ENCODE measurements around the gene TRMO.

Gene TRMO

DNA sequence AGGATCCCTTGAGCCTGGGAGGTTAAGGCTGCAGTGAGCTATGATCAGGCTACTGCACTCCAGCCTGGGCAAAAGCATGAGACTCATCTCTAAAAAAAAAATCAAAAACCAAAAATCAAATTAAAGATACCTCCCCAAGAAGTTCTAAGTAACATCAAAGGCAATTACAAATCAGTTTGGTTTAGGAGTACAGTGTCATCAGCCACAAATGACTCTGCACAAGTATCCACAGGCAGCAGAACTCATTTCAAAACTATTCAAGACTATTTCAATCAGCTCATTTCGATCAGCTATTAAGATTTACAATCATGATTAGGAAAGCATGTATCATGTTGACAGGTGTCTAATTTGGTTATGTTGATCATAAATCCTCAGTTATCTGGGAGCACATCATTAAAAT is 19.1 kb downstream of the TRMO start:
- DNase-seq = no peak

DNA sequence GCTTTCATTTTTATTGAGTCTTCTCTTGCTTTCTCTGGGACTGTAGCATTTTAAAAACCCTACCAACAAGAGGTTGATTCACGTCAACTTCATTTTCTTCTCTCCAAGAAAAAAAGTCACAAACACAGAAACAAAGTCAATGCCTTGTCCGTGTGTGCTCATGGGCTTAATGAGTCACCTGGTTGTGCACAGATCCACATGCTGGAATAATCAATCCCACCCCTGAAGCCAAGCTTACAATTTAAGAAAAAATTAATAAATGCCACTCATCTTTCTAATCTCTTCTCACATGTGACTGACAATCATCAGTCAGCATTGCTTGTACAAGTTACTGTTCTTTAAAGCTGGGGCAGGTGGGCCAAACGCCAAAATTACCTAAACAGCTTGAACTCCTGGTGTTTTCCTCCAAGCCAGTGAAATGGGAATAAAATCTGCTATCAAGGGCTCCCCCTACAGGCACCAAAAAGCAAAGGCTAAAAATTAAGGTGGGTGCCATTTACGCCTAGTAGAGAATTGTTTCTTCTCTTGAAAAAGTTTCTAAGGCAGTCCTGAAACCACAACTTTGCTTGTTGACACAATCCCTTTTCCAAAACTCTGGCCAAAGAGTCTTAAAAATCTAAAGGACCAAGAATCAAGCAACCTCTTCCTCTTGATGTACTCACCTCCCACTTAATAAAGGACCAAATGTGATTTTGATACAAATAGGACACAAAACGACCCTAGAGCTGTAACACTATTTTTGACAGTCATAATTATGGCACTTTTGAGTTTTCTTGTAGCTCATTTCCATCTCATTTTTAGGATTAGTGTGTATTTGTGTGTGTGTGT is 21.3 kb downstream of the TRMO start:
- peak in 1 of 2 donors; percentile 67 for DNase-seq

DNA sequence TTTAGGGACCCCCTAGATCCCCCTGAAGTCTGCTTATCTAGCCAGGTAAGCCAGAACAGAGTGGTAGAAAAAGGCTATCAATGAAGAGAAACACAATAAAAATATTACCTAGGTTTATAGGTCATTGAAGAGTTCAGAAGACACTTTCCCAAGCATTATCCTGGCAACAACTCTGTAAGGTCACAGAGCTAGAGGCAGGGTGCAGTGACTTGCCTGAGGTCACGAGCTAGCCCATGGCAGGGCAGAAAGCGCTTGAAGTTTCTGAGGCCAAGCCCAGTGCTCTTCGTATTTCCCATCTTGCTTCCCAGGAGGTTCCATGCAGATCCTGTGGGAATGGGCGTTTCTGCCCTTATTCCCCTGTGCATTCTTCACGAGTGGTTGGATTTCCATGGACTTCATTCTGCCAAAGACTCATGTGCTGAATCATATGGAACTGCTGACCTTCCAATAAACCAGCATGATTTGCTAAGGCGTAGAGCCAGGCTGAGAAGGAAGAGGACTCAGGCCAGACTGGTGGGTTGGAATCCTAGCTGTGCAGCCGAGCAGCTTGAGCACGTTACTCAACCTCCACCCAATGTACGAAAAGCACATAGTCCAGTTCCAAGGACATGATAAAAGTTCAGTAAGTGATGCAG is 22.1 kb downstream of the TRMO start:
- no peak for DNase-seq

DNA sequence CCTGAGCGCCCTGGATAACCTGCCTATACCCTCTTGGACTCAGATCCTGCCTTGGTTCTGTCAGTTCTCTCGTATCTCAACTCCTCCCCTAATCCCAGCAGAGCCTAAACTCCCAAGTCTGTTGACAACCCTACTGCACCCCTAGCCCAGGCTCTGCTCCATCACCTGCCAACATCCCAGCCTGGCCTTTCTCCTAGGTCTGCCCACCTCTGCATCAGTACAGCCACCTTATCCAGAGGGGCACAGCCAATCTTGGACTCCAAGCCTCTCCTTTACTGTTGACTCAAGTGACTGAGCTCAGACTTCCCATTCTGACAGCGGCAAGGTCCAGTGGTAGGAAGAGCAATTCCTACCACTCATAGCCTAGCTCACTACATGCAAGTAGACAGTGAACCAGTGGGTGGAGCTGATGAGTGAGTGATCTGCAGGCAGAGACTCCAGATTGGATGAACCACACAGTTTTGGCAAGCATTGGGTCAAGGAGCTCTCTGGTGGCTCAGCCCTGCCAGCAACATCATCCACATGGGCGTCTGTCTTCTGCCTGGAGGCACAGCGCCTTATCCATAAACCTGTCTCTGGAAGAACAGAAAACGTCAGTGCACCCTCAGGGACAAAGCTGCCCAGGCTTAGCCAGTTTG is 26.5 kb downstream of the TRMO start:
- peak in 1 of 2 donors; percentile 31 for DNase-seq

DNA sequence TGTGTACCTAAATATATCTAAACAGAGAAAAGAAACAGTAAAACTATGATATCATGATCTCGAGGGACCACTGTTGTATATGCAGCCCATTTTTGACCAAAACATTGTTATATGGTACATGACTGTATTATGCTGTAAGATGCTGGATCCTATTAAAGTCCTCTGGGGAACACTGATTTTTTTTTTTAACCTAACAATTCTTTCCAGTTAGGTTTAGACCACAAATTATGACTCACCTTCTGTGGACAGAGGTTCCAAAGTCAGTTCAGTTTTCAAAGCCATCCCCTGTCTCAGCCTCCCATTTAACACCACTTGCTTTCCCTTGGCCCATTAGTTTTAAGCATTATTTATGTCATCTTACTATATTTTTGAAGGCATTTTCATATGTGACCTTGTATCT is 27.1 kb downstream of the TRMO start:
- no peak for DNase-seq

DNA sequence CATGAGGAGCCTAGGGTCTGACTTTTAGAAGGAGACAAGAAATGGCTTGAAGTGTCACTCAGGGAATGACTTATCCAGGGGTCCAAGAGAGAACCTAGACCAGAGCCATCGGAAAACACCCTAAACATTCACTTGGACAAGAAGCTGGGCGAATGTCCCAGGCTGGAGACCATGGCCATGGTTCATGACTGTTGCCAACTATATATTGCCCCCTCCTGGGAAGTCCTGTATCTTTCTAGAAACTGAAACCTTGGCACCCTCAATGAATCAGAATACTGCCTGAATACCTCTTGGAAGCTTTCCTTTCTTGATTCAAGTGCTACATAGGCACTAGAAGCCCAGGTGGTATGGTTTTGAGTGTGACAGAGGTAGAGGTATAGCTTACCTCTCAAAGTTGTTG is 29.9 kb downstream of the TRMO start:
- no peak for DNase-seq

DNA sequence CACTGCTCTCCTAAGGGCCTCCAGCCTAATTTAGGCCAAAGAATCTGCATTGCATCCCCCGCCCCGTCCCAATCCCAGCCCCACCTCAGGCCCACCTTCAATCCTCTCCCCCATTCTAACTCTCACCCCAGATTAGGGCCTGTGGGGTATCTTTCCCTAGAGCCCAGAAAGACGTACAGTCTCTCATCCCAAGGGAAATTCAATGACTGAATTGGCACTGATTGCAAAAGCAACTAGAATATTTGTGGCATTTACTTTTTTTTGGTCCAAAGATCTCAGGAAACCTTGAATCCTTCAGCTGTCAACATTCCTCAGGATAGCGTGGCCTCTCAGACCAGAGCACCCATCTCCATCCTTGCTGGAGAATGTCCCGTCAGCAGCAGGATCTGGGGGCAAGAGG is 30.6 kb downstream of the TRMO start:
- DNase-seq = no peak

DNA sequence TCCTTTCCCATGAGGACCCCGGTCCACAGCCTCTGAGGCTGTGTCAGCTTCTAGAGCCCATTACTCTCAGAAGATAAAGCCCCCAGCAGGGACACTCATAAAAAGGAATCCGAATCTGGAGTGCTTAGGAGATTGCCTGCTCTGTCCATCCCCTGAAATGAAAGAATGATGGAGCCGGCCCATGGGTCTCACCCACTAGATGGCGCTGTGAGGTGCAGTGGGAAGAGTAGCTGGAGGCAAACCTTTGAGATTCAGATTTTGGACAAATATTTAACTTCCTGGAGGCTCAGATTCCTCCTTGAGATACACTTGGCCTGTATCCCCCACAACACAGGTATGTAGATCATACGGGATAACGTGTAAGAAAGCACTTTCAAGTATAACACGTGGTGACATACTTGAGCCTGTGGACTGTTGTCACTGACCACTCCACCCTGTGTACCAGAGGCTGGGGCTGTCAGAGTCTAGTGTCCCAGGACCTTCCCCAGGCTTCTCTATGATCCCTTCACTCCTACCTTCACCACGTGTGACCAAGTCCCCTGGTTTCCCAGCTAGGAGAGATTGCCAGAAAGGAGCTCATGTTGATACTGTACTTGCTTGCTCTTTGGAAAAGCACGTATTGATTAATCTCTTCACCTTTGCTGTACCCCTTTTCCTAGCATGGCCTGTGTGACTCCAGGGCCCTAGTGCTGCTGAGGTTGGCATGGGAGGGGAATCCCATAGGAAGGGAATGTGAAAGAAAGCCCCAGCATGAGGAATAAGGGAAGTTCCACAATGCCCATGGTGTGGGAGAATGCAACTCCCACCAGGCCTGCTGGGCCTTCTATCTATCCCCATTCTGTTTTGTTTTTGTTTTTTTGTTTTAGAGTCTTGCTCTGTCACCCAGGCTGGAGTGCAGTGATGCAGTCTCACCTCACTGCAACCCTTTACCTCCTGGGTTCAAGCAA is 32.1 kb downstream of the TRMO start:
- DNase-seq = peak; percentile 53 to 66

DNA sequence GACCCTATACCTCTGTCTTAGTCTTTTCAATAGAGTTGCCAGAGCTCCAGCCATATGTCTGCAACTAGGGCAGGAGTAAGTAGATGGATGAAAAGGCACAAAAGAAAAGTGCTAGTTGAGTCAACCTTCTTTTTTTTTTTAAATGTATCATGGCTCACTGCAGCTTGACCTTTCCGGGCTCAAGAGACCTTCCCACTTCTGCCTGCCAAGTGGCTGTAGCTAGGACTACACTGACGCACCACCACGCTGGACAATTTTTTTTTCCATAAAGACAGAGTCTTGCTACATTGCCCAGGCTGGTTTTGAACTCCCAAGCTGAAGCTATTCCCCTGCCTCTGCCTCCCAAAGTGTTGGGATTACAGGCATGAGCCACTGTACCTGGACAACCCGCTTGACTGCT is 42.0 kb downstream of the TRMO start:
- DNase-seq = no peak

DNA sequence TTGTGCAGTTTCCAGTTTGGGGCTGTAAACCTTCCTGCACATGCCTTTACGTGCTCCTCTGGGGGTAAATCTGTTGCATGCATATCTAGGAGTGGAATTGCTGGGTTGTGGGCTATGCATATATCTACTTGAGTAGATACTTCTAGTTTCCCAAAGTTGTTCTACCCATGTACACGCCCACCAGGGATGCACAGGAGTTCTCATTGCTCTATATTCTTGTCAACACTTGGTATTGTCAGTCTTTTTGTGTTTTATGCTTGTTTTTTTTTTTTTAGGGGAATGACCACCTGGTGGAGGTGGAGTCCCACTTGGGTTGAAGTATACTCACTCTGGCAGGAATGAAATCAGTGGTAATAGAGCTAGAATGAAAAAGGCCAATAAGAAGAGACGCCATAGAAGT is 46.2 kb downstream of the TRMO start:
- DNase-seq = no peak

DNA sequence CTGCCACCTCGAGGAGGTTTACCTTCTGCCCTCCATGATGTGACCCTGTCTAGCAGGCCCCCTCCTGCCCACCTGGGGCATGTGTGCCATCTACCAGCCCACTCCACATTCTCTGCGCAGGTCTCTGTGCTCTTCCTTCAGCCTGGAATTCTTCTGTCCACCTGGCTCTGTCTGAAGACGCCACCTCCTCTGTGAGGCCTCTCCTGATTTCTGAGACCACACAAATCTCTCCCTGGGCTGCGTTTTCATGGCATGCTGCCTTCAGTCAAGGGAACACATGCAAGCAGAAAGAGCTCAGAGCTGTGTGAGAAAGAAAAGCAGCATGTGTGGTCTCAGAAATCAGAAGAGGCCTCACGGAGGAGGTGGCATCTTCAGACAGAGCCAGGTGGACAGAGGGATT is 47.2 kb downstream of the TRMO start:
- DNase-seq = no peak

DNA sequence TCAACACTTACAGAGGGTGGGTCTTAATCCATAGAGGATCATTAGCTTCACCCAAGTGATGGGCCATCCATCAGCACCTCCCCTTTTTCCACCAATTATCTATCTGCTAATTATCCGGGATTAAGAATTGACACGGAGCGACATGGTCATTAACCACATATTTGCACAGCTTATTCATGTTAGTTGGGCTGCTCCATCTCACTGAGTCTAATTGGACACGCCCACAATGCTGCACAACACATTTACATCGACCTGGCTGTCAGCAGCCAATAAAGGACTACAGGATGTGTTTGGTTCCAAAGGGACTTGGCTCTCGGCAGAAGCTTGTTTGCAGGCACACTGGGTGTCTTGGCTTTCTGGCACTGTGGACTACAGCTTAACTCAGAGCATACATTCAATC is 47.7 kb downstream of the TRMO start:
- no peak for DNase-seq

DNA sequence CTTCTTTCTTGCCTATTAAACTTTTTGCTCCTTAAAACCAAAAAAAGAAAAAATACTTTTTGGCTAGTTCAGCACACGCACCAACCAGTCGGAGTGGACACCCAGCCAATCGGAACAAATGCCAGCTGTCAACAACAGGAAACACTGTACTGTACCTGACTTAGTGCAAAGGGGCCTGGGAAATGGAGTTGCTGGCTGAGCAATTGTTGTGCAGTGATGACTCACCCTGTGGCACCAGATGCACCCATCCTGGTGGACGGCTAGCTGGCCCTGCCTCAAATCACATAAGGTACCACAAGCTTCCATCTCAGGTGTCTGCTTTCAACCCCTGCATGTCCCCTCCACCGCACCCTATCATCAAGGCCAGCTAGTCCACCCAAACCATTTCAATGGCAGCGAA is 48.4 kb downstream of the TRMO start:
- DNase-seq = no peak

DNA sequence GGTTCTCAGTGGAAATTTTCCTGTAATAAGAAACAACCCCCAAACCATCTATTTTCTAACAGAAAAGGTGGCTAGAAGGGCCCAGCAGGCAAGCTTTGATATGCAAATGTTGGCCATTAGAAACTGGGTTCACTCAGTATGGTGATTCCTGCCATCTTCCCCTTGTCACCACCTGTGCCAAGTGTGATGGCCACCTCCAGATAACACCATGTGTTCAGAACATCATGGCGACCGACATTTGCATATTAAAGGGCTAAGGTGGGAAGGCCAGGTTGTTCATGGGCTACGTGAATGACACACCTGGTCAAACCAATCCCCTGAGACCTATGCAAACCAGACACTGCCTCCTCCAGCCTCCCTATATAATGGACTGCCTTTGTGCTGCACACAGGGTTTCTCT is 48.9 kb downstream of the TRMO start:
- no peak for DNase-seq

DNA sequence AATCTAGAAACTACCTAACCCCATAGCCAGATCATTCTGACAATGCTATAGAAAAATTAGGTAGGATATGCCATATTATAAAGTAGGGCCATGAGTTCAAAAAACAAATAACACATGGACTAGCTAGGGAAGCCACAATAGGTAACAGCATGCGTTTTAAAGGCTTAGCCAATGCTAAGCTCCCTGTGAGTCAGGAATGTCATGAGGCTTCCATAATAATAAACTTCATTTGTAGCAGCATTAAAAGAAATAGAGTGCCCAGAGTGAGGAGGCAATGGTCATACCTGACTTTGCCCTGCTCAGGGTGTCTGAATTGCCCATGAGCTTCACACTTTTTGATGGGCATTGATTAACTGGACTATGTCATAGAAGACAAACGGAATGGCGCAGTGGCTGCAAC is 53.4 kb downstream of the TRMO start:
- DNase-seq = no peak

DNA sequence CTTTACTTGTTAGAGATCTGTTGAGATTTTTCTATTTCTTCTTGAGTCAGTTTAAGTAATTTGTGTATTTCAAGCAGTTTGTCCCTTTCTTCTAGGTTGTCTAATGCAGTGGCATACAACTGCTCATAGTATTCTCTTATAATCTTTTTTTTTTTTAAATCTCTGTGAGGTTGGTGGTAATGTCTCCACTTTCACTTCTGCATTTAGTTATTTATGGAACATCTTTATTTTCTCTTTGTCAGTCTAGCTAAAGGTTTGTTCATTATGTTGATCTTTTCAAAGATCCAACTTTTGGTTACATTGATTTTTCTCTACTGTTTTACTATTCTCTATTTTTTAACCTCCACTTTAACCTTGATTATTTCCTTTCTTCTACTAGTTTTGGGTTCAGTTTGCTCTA is 55.5 kb downstream of the TRMO start:
- DNase-seq = no peak

DNA sequence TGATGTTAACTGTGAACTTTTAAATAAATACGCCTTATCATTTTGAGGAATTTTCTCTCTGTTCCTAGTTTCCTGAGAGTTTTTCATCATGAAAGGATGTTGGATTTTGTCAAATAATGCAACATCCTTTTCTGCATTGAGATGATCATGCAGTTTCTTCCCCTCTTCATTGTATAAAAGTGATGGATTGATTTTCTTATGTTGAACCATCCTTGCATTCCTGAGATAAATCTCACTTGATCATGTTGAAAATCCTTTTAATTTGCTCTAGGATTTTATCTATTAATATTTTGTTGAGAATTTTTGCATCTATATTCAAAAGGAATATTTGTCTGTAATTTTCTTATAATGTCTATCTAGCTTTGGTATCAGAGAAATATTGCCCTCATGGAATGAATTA is 56.0 kb downstream of the TRMO start:
- no peak for DNase-seq

DNA sequence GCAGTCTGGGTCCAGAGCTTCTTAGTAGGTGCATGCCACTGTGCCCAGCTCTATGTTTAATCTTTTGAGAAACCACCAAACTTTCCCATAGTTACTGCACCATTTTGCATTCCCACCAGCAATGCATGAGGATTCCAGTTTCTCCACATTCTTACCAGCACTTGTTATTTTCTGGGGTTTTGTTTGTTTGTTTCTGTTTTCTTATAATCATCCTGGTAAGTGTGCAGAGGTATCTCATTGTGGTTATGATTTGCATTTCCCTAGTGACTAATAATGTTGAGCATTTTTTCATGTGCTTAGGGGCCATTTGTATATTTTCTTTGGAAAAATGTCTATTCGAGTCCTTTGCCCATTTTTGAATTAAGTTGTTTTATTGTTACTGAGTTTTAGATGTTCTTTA is 57.9 kb downstream of the TRMO start:
- DNase-seq = no peak

DNA sequence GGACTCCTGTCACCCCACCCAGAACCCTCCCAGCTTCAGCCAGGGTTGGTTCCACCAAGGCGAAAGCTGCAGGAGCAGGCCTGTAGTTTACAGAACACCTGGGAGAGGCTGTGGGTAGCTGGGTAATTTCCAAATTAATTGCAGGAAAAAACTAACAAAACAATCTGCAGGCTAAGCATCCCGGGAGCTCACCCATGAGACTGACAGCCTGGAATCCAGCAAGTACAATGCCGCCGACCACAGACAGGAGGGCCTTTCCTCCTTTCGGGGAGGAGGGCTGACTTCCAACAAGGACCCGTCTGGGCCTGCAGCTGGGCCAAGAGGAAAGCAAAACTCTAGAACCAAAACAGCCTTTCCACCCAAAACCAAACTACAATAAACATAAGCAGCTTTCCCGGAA is 59.0 kb downstream of the TRMO start:
- no peak for DNase-seq

DNA sequence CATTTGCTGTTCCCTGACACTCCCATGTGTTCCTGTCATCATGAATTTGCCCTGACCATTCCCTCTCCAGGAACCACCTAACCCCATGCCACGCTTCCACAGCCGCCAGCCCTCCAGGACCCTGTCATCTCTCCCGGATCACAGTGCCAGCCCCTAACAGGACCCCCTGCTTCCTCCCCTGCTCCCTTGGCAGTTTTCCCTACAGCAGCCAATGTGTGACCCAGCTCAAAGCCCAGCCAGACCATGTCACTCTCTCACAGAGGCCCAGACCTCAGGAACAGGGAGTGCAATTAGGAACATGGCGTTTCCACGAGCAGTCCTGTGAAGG is 61.2 kb downstream of the TRMO start:
- no peak for DNase-seq

DNA sequence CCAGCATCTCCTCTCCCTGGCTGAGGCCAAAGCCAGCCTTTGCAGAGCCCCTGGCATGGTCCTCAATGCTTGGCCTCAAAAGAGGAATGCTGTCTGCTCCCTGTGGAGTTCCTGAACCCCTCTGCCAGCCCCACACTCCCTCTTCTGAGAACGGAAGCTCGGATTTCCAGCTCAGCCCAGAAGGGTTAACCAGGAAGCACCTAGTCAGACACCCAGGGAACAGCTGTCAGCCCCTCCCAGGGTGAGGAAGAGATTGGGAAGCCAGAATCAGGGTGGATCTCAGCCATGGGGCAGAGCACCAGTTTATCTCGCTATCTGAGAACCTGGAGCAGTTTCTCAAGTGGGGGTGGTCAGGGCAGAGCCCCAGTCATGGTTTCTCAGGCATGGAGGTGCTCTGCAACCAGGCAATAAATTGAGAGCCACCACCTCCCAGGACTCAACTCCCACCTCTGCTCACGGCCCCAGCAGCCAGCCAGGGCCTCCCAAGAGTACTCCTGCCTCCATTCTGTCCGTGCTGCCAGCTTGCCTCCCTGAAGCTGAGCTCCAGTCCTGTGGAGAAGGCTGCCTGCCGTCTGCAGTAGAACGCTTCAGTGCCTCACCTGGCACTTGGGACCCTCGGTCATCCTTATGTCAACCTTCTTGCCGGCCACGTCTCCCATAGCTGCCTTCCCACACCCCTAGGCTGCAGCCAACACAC is 61.7 kb downstream of the TRMO start:
- DNase-seq = no peak

DNA sequence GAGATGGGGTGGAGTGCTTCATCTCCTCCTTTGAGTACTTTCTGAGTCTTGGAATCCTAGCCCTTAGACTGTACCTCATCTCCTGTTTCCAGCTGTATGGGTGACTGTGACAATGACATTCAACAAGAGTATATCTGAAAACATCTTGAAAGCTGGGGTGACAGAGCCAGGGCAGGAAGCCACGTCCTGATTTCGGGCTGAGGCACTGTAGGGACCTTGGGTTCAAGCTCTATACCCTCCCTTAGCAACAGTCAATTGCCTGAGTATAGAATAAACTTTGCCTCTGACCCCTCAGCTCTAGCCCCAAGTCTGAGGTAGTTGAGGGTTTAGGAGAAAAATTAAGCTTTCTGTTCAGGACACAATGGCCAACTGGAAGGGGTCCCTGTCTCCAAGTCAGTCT is 63.0 kb downstream of the TRMO start:
- no peak for DNase-seq

DNA sequence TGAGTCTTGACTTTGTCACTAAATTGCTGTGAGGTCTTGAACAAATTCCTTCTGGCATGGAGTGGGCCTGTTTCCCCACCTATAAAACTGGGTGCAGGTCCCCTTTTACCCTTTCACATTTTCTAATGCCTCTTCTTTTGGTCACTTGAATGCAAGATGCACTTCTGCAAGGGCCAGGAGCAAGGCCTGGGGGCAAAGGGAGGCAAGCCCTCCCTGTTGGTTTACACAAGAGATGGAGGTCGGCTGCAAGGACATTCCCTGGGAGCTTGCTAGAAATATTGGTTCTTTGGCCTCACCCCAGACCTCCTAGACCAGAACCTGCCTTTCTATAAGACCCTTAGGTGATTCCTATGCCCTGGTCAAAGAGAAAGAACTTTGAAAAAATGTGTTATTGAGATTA is 63.5 kb downstream of the TRMO start:
- no peak for DNase-seq

All from CD4-positive, alpha-beta T cell treated with Interleukin-4 for 1 hour (primary cell).